H1 (cell line): ENCODE data around the gene ARPIN. TPM values are rescaled to one million over a fixed set of nuclear protein-coding genes. Genes with fewer than 3 reads are reported as not detected.

ENCODE experiments used
- CTCF ChIA-PET: fragments of 300-600 bp; sonication (Branson Sonifier 250); formaldehyde crosslinking; loops from one replicate; lab custom pipeline; 2021; ENCODE audit not compliant: partially characterized antibody; lab: Charles Lee
- POLR2A ChIA-PET: fragments of 300-600 bp; sonication (Branson Sonifier 250); formaldehyde crosslinking; loops from one replicate; lab custom pipeline; 2021; ENCODE audit warnings: inconsistent platforms; ENCODE audit not compliant: partially characterized antibody; lab: Charles Lee
- DNase-seq, 2 experiments: peaks; one replicate each; pipeline versions ENCODE4 v3.0.0 to v3.0.0-alpha.2; 2010 to 2022; ENCODE audit warnings: low spot score in 2 of 2, low read depth in 1 of 2, mixed read lengths in 1 of 2
- FAIRE-seq: peaks from 2 replicates; lab custom pipeline; 2011; peaks lifted over from hg19 to GRCh38; lab: Jason Lieb, UNC
- H2AFZ ChIP-seq: 2 replicates; pipeline ENCODE4 v1.8.1; 2012; ENCODE audit warnings: low read length, inconsistent platforms
- H2AK5ac ChIP-seq: 2 replicates; pipeline ENCODE4 v1.6.1; 2013; ENCODE audit warnings: low read depth, low read length
- H2BK120ac ChIP-seq: replicated peaks from 2 replicates; pipeline ENCODE3; 2013; ENCODE audit warnings: low read depth, low read length, inconsistent platforms
- H2BK12ac ChIP-seq: 2 replicates; pipeline ENCODE4 v1.6.1; 2013; ENCODE audit warnings: low read depth, low read length
- H2BK15ac ChIP-seq: 2 replicates; pipeline ENCODE4 v1.6.1; 2013; ENCODE audit warnings: low read length
- H2BK20ac ChIP-seq: 2 replicates; pipeline ENCODE4 v1.6.1; 2013; ENCODE audit warnings: low read length
- H2BK5ac ChIP-seq: 2 replicates; pipeline ENCODE4 v1.6.1; 2013; ENCODE audit warnings: low read depth, low read length
- H3K14ac ChIP-seq: 2 replicates; pipeline ENCODE4 v1.6.1; 2013; ENCODE audit warnings: inconsistent platforms; ENCODE audit not compliant: insufficient read length
- H3K18ac ChIP-seq: 2 replicates; pipeline ENCODE4 v1.6.1; 2013; ENCODE audit warnings: low read length; ENCODE audit errors: extremely low read depth
- H3K23ac ChIP-seq: 2 replicates; pipeline ENCODE4 v1.6.1; 2013; ENCODE audit warnings: inconsistent platforms; ENCODE audit not compliant: insufficient read length
- H3K23me2 ChIP-seq: 2 replicates; pipeline ENCODE4 v1.6.1; 2013; ENCODE audit warnings: low read depth, low read length
- H3K27ac ChIP-seq: 2 replicates; pipeline ENCODE4 v1.6.1; 2011; ENCODE audit warnings: low read depth, low read length, inconsistent platforms
- H3K27me3 ChIP-seq, 4 experiments: replicated peaks in 1 of 4; 1 replicate in 1 of 4; 2 replicates in 3 of 4; pipeline versions ENCODE4 v1.6.1 to v1.8.1; 2011 to 2013; ENCODE audit warnings: low read length in 3 of 4, mild to moderate bottlenecking in 3 of 4, inconsistent platforms in 2 of 4, mixed read lengths in 2 of 4, moderate library complexity in 1 of 4; ENCODE audit not compliant: control insufficient read depth in 3 of 4, insufficient read depth in 3 of 4; ENCODE audit errors: extremely low read depth in 1 of 4
- H3K36me3 ChIP-seq, 4 experiments: 2 replicates each; pipeline versions ENCODE4 v1.6.1 to v1.8.1; 2011 to 2013; ENCODE audit warnings: mild to moderate bottlenecking in 4 of 4, low read length in 3 of 4, moderate library complexity in 2 of 4, control low read depth in 1 of 4, inconsistent platforms in 1 of 4; ENCODE audit not compliant: insufficient read depth in 4 of 4, control insufficient read depth in 2 of 4
- H3K4ac ChIP-seq: replicated peaks from 2 replicates; pipeline ENCODE3; 2013; ENCODE audit warnings: low read length, low read depth, mixed read lengths, inconsistent platforms; ENCODE audit not compliant: insufficient read length
- H3K4me1 ChIP-seq, 4 experiments: replicated peaks in 1 of 4; 1 replicate in 1 of 4; 2 replicates in 3 of 4; pipeline versions ENCODE4 v1.6.1 to v1.8.1; 2011 to 2013; ENCODE audit warnings: low read length in 3 of 4, inconsistent platforms in 2 of 4, mixed read lengths in 1 of 4; ENCODE audit not compliant: insufficient read depth in 4 of 4, control insufficient read depth in 3 of 4
- H3K4me2 ChIP-seq, 2 experiments: 2 replicates each; pipeline versions ENCODE4 v1.6.1 to v1.8.1; 2011 to 2013; ENCODE audit warnings: low read depth in 2 of 2, low read length in 2 of 2, control low read depth in 1 of 2, inconsistent platforms in 1 of 2, mild to moderate bottlenecking in 1 of 2; ENCODE audit not compliant: insufficient read depth in 1 of 2
- H3K4me3 ChIP-seq, 4 experiments: fragments of 200-600, 300-600 bp in 1 of 4; sonication (generic), shearing (Covaris generic), sonication (Bioruptor Twin) in 1 of 4; 2 replicates each; pipeline versions ENCODE4 v1.5.1 to v1.8.1; 2011 to 2016; ENCODE audit warnings: low read length in 4 of 4, low read depth in 3 of 4, control low read depth in 2 of 4, inconsistent platforms in 2 of 4, mild to moderate bottlenecking in 2 of 4, mixed read lengths in 1 of 4, moderate library complexity in 1 of 4; ENCODE audit not compliant: insufficient read depth in 2 of 4; ENCODE audit errors: extremely low read depth in 1 of 4
- H3K56ac ChIP-seq: replicated peaks from 2 replicates; pipeline ENCODE3; 2013; ENCODE audit warnings: low read depth, mild to moderate bottlenecking, mixed read lengths, low read length, inconsistent platforms; ENCODE audit not compliant: insufficient read length
- H3K79me1 ChIP-seq: 2 replicates; pipeline ENCODE4 v1.6.1; 2013; ENCODE audit warnings: low read depth, low read length, control low read depth
- H3K79me2 ChIP-seq, 2 experiments: 2 replicates each; pipeline versions ENCODE4 v1.6.1 to v1.8.1; 2012 to 2013; ENCODE audit warnings: low read length in 2 of 2, mild to moderate bottlenecking in 2 of 2, inconsistent platforms in 1 of 2; ENCODE audit not compliant: insufficient read depth in 2 of 2, control insufficient read depth in 1 of 2
- H3K9ac ChIP-seq, 4 experiments: replicated peaks in 1 of 4; 1 replicate in 1 of 4; 2 replicates in 3 of 4; pipeline versions ENCODE4 v1.6.1 to v1.8.1; 2011 to 2013; ENCODE audit warnings: low read depth in 3 of 4, low read length in 3 of 4, control low read depth in 2 of 4, mild to moderate bottlenecking in 2 of 4, moderate library complexity in 2 of 4, inconsistent platforms in 1 of 4; ENCODE audit errors: extremely low read depth in 1 of 4
- H3K9me3 ChIP-seq, 2 experiments: 2 replicates each; pipeline versions ENCODE4 v1.6.1 to v1.8.1; 2012 to 2013; ENCODE audit warnings: mild to moderate bottlenecking in 2 of 2, moderate library complexity in 2 of 2, control low read depth in 1 of 2, inconsistent platforms in 1 of 2, low read depth in 1 of 2, low read length in 1 of 2, mixed read lengths in 1 of 2; ENCODE audit not compliant: insufficient read depth in 2 of 2
- H4K20me1 ChIP-seq, 2 experiments: replicated peaks in 1 of 2; 2 replicates each; pipeline versions ENCODE3 to v1.8.1; 2011 to 2013; ENCODE audit warnings: inconsistent platforms in 2 of 2, low read length in 2 of 2, mild to moderate bottlenecking in 1 of 2; ENCODE audit not compliant: insufficient read depth in 2 of 2, control insufficient read depth in 1 of 2
- H4K5ac ChIP-seq: 2 replicates; pipeline ENCODE4 v1.6.1; 2013; ENCODE audit warnings: low read length, low read depth, mixed read lengths, inconsistent platforms; ENCODE audit not compliant: insufficient read length
- H4K8ac ChIP-seq: 2 replicates; pipeline ENCODE4 v1.8.0; 2013; ENCODE audit warnings: mild to moderate bottlenecking, moderate library complexity, low read length, inconsistent platforms; ENCODE audit not compliant: insufficient read depth; ENCODE audit errors: extremely low read depth
- H4K91ac ChIP-seq: replicated peaks from 2 replicates; pipeline ENCODE3; 2013; ENCODE audit warnings: low read length, mixed read lengths, inconsistent platforms; ENCODE audit not compliant: insufficient read length
- WGBS, 2 experiments: shearing (Covaris generic) in 1 of 2; methylation state at CpG; one replicate each; pipeline versions ENCODE4 v1.1.6 to v1.1.7; 2013 to 2015; ENCODE audit warnings: low lambda C conversion rate in 2 of 2, mixed read lengths in 2 of 2, inconsistent platforms in 1 of 2, low coverage in 1 of 2, missing lambda C conversion rate in 1 of 2; ENCODE audit not compliant: insufficient replicate concordance in 2 of 2, insufficient coverage in 1 of 2, insufficient read length in 1 of 2; ENCODE audit errors: extremely low coverage in 1 of 2, missing lambda C conversion rate in 1 of 2; 5-methylcytosine and 5-hydroxymethylcytosine counted together
- polyA plus RNA-seq, 7 experiments: library from polyadenylated mRNA; depleted of rRNA in 3 of 7; stranded (reverse) in 5 of 7; unstranded in 2 of 7; fragments of >200 nt in 5 of 7; fragments of 200-250 nt in 2 of 7; gene quantifications; 1 replicate in 5 of 7; 2 replicates in 1 of 7; 4 replicates in 1 of 7; pipeline versions ENCODE4 v1.2.1 to v1.2.3, GENCODE V29; 2011 to 2013; ENCODE audit warnings: missing spikeins in 2 of 7, mixed read lengths in 2 of 7
- total RNA-seq: library from RNA; stranded (reverse); fragmentation: NEBNext Ultra II Directional; extraction: Animal tissue kit (Norgen Biotek cat#: 25700); gene quantifications from 2 replicates; pipeline ENCODE4 v1.2.1, GENCODE V29; 2021

The ARPIN gene
- total and polyA plus RNA-seq, 2 of the 8 experiments (the other 6 are each of a cell fraction or from before 2014, with no cell fraction given), result 3.1 to 3.9 TPM

DNA sequence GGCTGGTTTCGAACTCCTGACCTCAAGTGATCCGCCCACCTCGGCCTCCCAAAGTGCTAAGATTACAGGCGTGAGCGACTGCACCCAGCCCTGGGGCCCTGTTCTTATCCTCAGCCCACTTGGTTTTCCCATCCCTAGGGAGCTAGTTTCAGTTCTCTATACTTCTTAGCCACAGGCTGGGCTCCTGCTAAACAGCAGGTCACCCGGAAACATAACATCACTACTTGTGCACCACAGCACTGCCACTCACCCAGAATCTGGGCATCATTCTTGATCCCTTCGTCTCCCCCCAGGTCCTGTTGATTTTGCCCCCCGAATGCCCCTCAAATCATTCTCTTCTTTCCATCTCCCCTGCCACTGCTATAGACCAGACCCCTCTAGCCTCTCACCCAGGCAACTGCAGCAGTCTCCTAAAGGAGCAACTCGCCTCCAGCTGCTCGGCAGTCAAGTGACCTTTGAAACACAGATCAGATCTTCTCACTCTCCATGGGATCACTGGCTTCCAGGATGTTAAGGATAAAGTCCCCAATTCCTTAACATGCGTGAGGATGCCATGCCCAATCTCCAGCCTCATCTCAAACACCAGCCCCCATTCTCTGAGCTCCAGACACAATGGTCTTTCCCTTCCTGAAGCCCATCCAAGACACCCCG lies 13.3 kb downstream of the ARPIN start:
- Histone ChIP-seq H3K4me1 (no peaks in the 10 kb centered on the region; a peak in 1 of 7 replicates), H3K79me1 (no peaks in the 10 kb centered on the region), H4K8ac (no peak overlapping the region), H4K91ac (no peak overlapping the region), H2BK15ac (no peak overlapping the region), H3K36me3 (no peaks in the 10 kb centered on the region), H2BK20ac (no peak overlapping the region), H3K27ac (no peak overlapping the region), H3K79me2 (no peaks in the 10 kb centered on the region), H2AK5ac (no peak overlapping the region; the same call in 1 of the 2 replicates), H2BK5ac (no peak overlapping the region), H3K9ac (no peak overlapping the region), H3K9me3 (no peaks in the 10 kb centered on the region), H3K18ac (no peak overlapping the region), H2AFZ (no peak overlapping the region), H2BK120ac (no peak overlapping the region), H4K5ac (no peak overlapping the region), H2BK12ac (no peak overlapping the region), H3K4ac (no peak overlapping the region), H3K4me2 (no peak overlapping the region), H3K23ac (no peak overlapping the region), H3K23me2 (0 out of 2 replicates have a peak, but pooled peaks cover under 1% of the 10 kb centered on the region), H4K20me1 (no peaks in the 10 kb centered on the region), H3K56ac (no peak overlapping the region), H3K4me3 (no peak overlapping the region), H3K27me3 (no peaks in the 10 kb centered on the region), H3K14ac (no peak overlapping the region)
- DNase-seq (no peak), FAIRE-seq (no peak)
- CTCF ChIA-PET, result interaction anchor here (0.5 to 4.5 kb wide), 29 partner anchors 12 to 352 kb away, joined by 3 to 46 read pairs (median 4); partner anchors contain the start of genes ARPIN and IDH2
- 85% methylated on average over 12 of the region's 12 CpGs; no CpG with 5 or more reads in 1 of the 2 experiments for WGBS, 2 experiments
- POLR2A ChIA-PET, result interaction anchor here (2.1 kb wide), 1 partner anchor 13 kb away, joined by 6 read pairs; the partner anchor contains the start of gene ARPIN
